K562 (cell line): ENCODE data around the gene CCDC137. TPM values are rescaled to one million over a fixed set of nuclear protein-coding genes. Genes with fewer than 3 reads are reported as not detected.

ENCODE experiments used
- ATF6 ChIP-seq: sonication (generic); formaldehyde crosslinking; IDR thresholded peaks from 2 replicates; pipeline ENCODE4 v1.4.0; 2020; ENCODE audit warnings: mild to moderate bottlenecking, missing genetic modification reagents
- BCL6 ChIP-seq: fragments of 250-450 bp; sonication (Bioruptor Pico); IDR thresholded peaks from 2 replicates; pipeline ENCODE4 v1.4.0; 2020
- FOS ChIP-seq: IDR thresholded peaks from 3 replicates; pipeline ENCODE4 v1.6.1; 2011; ENCODE audit not compliant: insufficient read length; ENCODE audit errors: extremely low read depth
- IFI16 ChIP-seq: fragments of 250-450 bp; sonication (Bioruptor Pico); IDR thresholded peaks from 2 replicates; pipeline ENCODE4 v2.1.2; 2022; ENCODE audit warnings: mild to moderate bottlenecking, inconsistent platforms
- L3MBTL2 ChIP-seq: fragments of 450-650 bp; IDR thresholded peaks from 2 replicates; pipeline ENCODE4 v1.6.1; 2016; ENCODE audit warnings: mild to moderate bottlenecking, moderate library complexity
- MBD1 ChIP-seq: fragments of 250-450 bp; sonication (Bioruptor Pico); IDR thresholded peaks from 2 replicates; pipeline ENCODE4 v1.8.0; 2022; ENCODE audit warnings: inconsistent platforms
- MCM5 ChIP-seq: fragments of 450-650 bp; IDR thresholded peaks from 2 replicates; pipeline ENCODE4 v1.6.1; 2016; ENCODE audit warnings: low read depth
- MEIS2 ChIP-seq: fragments of 450-650 bp; IDR thresholded peaks from 2 replicates; pipeline ENCODE4 v1.6.1; 2014; ENCODE audit warnings: mild to moderate bottlenecking; ENCODE audit not compliant: partially characterized antibody
- MYC ChIP-seq, 2 experiments: fragments of 250-450 bp in 1 of 2; sonication (Bioruptor Pico) in 1 of 2; IDR thresholded peaks; 2 replicates each; pipeline versions ENCODE4 v1.5.1 to v1.6.1; 2012 to 2021; ENCODE audit warnings: low read depth in 2 of 2, borderline replicate concordance in 1 of 2, improper control_type of control experiment in 1 of 2, low read length in 1 of 2, mild to moderate bottlenecking in 1 of 2, moderate library complexity in 1 of 2
- NR3C1 ChIP-seq: sonication (generic); formaldehyde crosslinking; IDR thresholded peaks from 2 replicates; pipeline ENCODE4 v1.8.1; 2022; ENCODE audit warnings: missing genetic modification reagents
- NUFIP1 ChIP-seq: fragments of 450-650 bp; IDR thresholded peaks from 2 replicates; pipeline ENCODE4 v1.6.1; 2018; ENCODE audit not compliant: partially characterized antibody
- POLR2A ChIP-seq: fragments of 450-650 bp; conservative IDR thresholded peaks from 2 replicates; pipeline ENCODE4 v1.6.1; 2016
- RBM22 ChIP-seq: fragments of 200-400 bp; formaldehyde crosslinking; IDR thresholded peaks from 2 replicates; pipeline ENCODE4 v1.6.1; 2018; ENCODE audit warnings: low read length, low read depth; ENCODE audit not compliant: poor library complexity, severe bottlenecking
- SP1 ChIP-seq: sonication (generic); formaldehyde crosslinking; IDR thresholded peaks from 2 replicates; pipeline ENCODE4 v1.8.1; 2022; ENCODE audit warnings: mild to moderate bottlenecking, missing genetic modification reagents
- STAT6 ChIP-seq: sonication (generic); formaldehyde crosslinking; IDR thresholded peaks from 2 replicates; pipeline ENCODE4 v1.8.1; 2023; ENCODE audit warnings: mild to moderate bottlenecking, missing genetic modification reagents
- TCF7L2 ChIP-seq: fragments of 150-350 bp; IDR thresholded peaks from 2 replicates; pipeline ENCODE4 v1.6.1; 2016; ENCODE audit warnings: low read depth, mild to moderate bottlenecking, low read length, moderate library complexity
- THRAP3 ChIP-seq: fragments of 450-650 bp; IDR thresholded peaks from 2 replicates; pipeline ENCODE4 v1.6.1; 2016; ENCODE audit warnings: mild to moderate bottlenecking, inconsistent platforms, borderline replicate concordance
- TRIM24 ChIP-seq, 2 experiments: fragments of 450-650 bp; IDR thresholded peaks; 2 replicates each; pipeline ENCODE4 v1.6.1; 2016
- ZNF589 ChIP-seq: fragments of 200-800 bp; sonication (Bioruptor generic); IDR thresholded peaks from 2 replicates; pipeline ENCODE4 v1.6.1; 2016; ENCODE audit warnings: low read depth, missing genetic modification characterization, missing compliant biosample characterization
- polyA plus RNA-seq, 8 experiments: library from polyadenylated mRNA; depleted of rRNA in 4 of 8; stranded (reverse) in 5 of 8; unstranded in 3 of 8; fragments of >200 nt; fragmentation: Nextera tagmentation in 2 of 8; fragmentation: Illumina TruSeq in 1 of 8; extraction: Ambion mirVana in 2 of 8; extraction: Trizol in 1 of 8; gene quantifications; 2 replicates each; pipeline versions ENCODE4 v1.2.1 to v1.2.3, GENCODE V29; 2011 to 2014; ENCODE audit warnings: inconsistent platforms in 1 of 8, missing spikeins in 1 of 8
- total RNA-seq, 7 experiments: library from RNA; depleted of rRNA in 6 of 7; stranded (reverse); fragments of >200 nt in 6 of 7; fragmentation: Illumina TruSeq in 2 of 7; extraction: Trizol in 2 of 7; gene quantifications; 2 replicates each; pipeline versions ENCODE4 v1.2.1 to v1.2.3, GENCODE V29; 2011 to 2021; ENCODE audit warnings: low replicate concordance in 1 of 7
- TF ChIP-seq, protein P1 (sequence below), 2 experiments: fragments of 250-450 bp in 1 of 2; fragments of 450-650 bp in 1 of 2; sonication (Bioruptor Pico) in 1 of 2; IDR thresholded peaks; 2 replicates each; pipeline versions ENCODE4 v1.6.1 to v1.8.0; 2016 to 2021; ENCODE audit warnings: mild to moderate bottlenecking in 2 of 2, moderate library complexity in 2 of 2, missing compliant biosample characterization in 1 of 2, missing genetic modification characterization in 1 of 2
- TF ChIP-seq, protein P2 (sequence below): fragments of 450-650 bp; conservative IDR thresholded peaks from 2 replicates; pipeline ENCODE4 v1.6.1; 2016; ENCODE audit warnings: missing genetic modification characterization, low read depth, mild to moderate bottlenecking, missing compliant biosample characterization, moderate library complexity

Gene CCDC137
- total and polyA plus RNA-seq, 9 of the 15 experiments (the other 6 are each of a cell fraction or from before 2014, with no cell fraction given): 2.3 to 68.1 (median 38.3) TPM

- TF ChIP-seq STAT6: no peak
- peak; percentile 49; the same call in 1 of the 2 replicates for TF ChIP-seq NR3C1 (CRISPR knock-in tag)
- TF ChIP-seq, protein P1, sequence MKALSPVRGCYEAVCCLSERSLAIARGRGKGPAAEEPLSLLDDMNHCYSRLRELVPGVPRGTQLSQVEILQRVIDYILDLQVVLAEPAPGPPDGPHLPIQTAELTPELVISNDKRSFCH (CRISPR knock-in tag; IDR thresholded peaks at IDR 0.05): no peak
- TF ChIP-seq, protein P1 (tag; IDR thresholded peaks at IDR 0.05): no peak
- TF ChIP-seq MBD1 (CRISPR knock-in tag): no peak
- no peak for TF ChIP-seq FOS
- TF ChIP-seq BCL6 (CRISPR knock-in tag): no peak
- TF ChIP-seq, protein P2, sequence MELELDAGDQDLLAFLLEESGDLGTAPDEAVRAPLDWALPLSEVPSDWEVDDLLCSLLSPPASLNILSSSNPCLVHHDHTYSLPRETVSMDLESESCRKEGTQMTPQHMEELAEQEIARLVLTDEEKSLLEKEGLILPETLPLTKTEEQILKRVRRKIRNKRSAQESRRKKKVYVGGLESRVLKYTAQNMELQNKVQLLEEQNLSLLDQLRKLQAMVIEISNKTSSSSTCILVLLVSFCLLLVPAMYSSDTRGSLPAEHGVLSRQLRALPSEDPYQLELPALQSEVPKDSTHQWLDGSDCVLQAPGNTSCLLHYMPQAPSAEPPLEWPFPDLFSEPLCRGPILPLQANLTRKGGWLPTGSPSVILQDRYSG: no peak
- TF ChIP-seq MYC (IDR thresholded peaks at IDR 0.05; ENCODE audit: low read depth, low read length): peak; percentile 96
- TF ChIP-seq MYC (CRISPR knock-in tag; IDR thresholded peaks at IDR 0.05; ENCODE audit: borderline replicate concordance, low read depth): no peak
- TF ChIP-seq IFI16: no peak
- no peak for TF ChIP-seq THRAP3
- TF ChIP-seq POLR2A: no peak; the same call in 1 of the 2 replicates
- peak; percentile 97 for TF ChIP-seq L3MBTL2
- TF ChIP-seq ATF6 (CRISPR knock-in tag): no peak; the same call in 1 of the 2 replicates
- TF ChIP-seq NUFIP1: no peak
- no peak for TF ChIP-seq TCF7L2
- TF ChIP-seq RBM22: no peak
- TF ChIP-seq ZNF589 (CRISPR knock-in tag): no peak
- TF ChIP-seq MEIS2: peak; percentile 42
- no peak for TF ChIP-seq MCM5
- no peak for TF ChIP-seq TRIM24 (IDR thresholded peaks at IDR 0.05)
- peak; percentile 66; the same call in 1 of the 2 replicates for TF ChIP-seq SP1 (CRISPR knock-in tag)
Observed at GRCh38 chr17:81711814-81712467, 45.4 kb downstream of the CCDC137 start, which contains the start of gene SLC25A10 (continued).
